CD4-positive, CD25-positive, alpha-beta regulatory T cell (primary cell): Measurements from ENCODE around the gene SAE1. TPM values are rescaled to one million over a fixed set of nuclear protein-coding genes. Genes with fewer than 3 reads are reported as not detected.
"Not testable (repeated sequence)": the region's sequence is repeated elsewhere in the genome, so short reads cannot be mapped to it uniquely, and the experiment has no call there.

Experiments
- ATAC-seq, 2 donors: fragments of 150-1000 bp; cut with Tn5 transposase; one replicate each; pipeline ENCODE4 v1.10.0; 2021; ENCODE audit warnings: low read depth in 2 of 2, moderate number of reproducible peaks in 2 of 2, moderate library complexity in 1 of 2
- DNase-seq, 3 donors: peaks; one replicate each; pipeline versions ENCODE4 v3.0.0 to v3.0.0-alpha.2; 2012 to 2022; ENCODE audit warnings: mixed read lengths in 1 of 3
- H3K27ac ChIP-seq: one replicate; pipeline ENCODE4 v1.7.0; 2013; ENCODE audit warnings: mild to moderate bottlenecking, low read length; ENCODE audit not compliant: insufficient read depth, poor library complexity, severe bottlenecking
- H3K27me3 ChIP-seq: one replicate; pipeline ENCODE4 v1.7.0; 2013; ENCODE audit warnings: low read length; ENCODE audit not compliant: control insufficient read depth, insufficient read depth
- H3K36me3 ChIP-seq: one replicate; pipeline ENCODE4 v1.7.0; 2013; ENCODE audit warnings: mild to moderate bottlenecking, low read length, moderate library complexity; ENCODE audit not compliant: control insufficient read depth, insufficient read depth
- H3K4me1 ChIP-seq: 2 replicates; pipeline ENCODE4 v1.7.0; 2013; ENCODE audit warnings: mild to moderate bottlenecking, low read length; ENCODE audit not compliant: insufficient read depth, control insufficient read depth, poor library complexity, severe bottlenecking
- H3K4me3 ChIP-seq: one replicate; pipeline ENCODE4 v1.7.0; 2013; ENCODE audit warnings: low read depth, mild to moderate bottlenecking, low read length, moderate library complexity
- H3K9me3 ChIP-seq, 2 experiments: 1 replicate in 1 of 2; 2 replicates in 1 of 2; pipeline ENCODE4 v1.7.0; 2013; ENCODE audit warnings: low read length in 2 of 2, mild to moderate bottlenecking in 1 of 2, moderate library complexity in 1 of 2; ENCODE audit not compliant: control insufficient read depth in 2 of 2
- H3K27ac Mint-ChIP-seq, 3 donors: one replicate each; pipeline ENCODE4 v1.8.0; 2020 to 2022; ENCODE audit warnings: mild to moderate bottlenecking in 3 of 3, mixed read lengths in 3 of 3, moderate library complexity in 2 of 3
- H3K27me3 Mint-ChIP-seq: one replicate; pipeline ENCODE4 v1.8.0; 2022; ENCODE audit warnings: mild to moderate bottlenecking, mixed read lengths
- H3K36me3 Mint-ChIP-seq: one replicate; pipeline ENCODE4 v1.8.0; 2020; ENCODE audit warnings: mixed read lengths
- H3K4me1 Mint-ChIP-seq, 4 donors: one replicate each; pipeline ENCODE4 v1.8.0; 2020 to 2022; ENCODE audit warnings: mixed read lengths in 4 of 4, mild to moderate bottlenecking in 1 of 4
- H3K4me3 Mint-ChIP-seq, 4 donors: one replicate each; pipeline ENCODE4 v1.8.0; 2020 to 2022; ENCODE audit warnings: mild to moderate bottlenecking in 4 of 4, mixed read lengths in 4 of 4, moderate library complexity in 3 of 4
- H3K9me3 Mint-ChIP-seq, 7 donors: one replicate each; pipeline ENCODE4 v1.8.0; 2020 to 2022; ENCODE audit warnings: mixed read lengths in 7 of 7, mild to moderate bottlenecking in 3 of 7, moderate library complexity in 2 of 7
- polyA plus RNA-seq, 4 donors: library from polyadenylated mRNA; unstranded; fragments of 300-500 nt; fragmentation: Illumina TruSeq; gene quantifications; one replicate each; pipeline ENCODE4 v1.2.3, GENCODE V29; 2021
- total RNA-seq: library from RNA; stranded (reverse); gene quantifications from one replicate; pipeline ENCODE4 v1.2.3, GENCODE V29; 2022

Gene SAE1
- total and polyA plus RNA-seq, 5 donors from 2014 or later = 45.5 to 127 (median 110) TPM

DNA sequence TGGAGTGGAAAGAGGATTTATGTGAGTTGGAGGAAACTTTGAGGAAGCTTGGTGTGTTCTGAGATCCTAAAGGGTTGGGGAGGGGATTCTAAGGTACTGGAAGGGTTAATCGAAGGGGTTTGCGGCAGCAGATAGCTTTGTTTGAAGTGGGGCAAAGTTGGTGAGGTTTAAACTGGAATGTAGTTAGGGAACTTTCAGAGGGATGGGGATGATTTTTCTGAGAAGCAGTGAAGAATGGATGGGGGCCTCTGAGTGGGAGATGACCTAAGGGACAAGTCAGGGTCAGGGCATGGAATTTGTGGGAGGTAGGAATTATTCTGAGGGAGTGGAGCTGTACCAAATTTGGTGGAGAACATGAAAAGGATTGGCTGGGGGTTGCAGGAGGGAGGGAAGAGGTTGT lies 3.9 kb downstream of the SAE1 start:
- Histone ChIP-seq H3K36me3 (peaks cover 3% of the 10 kb centered on the region), H3K9me3 (no peaks in the 10 kb centered on the region), H3K4me1 (peaks cover 42% of the 10 kb centered on the region), H3K27ac (no peak overlapping the region), H3K27me3 (no peaks in the 10 kb centered on the region), H3K4me3 (peak overlapping the region; percentile 24)
- H3K9me3 Mint-ChIP-seq = peaks cover 0 to 2% (median 0%) of the 10 kb centered on the region in 7 donors
- DNase-seq = no peak
- H3K4me3 Mint-ChIP-seq = peak overlapping the region; percentile 46 to 100 (median 62)
- H3K27me3 Mint-ChIP-seq = peaks cover 6% of the 10 kb centered on the region
- no peak for ATAC-seq
- H3K27ac Mint-ChIP-seq = peak overlapping the region; percentile 4 to 88 (median 81)
- peaks cover 28% of the 10 kb centered on the region for H3K36me3 Mint-ChIP-seq
- peaks cover 28 to 76% (median 59%) of the 10 kb centered on the region in 4 donors for H3K4me1 Mint-ChIP-seq

DNA sequence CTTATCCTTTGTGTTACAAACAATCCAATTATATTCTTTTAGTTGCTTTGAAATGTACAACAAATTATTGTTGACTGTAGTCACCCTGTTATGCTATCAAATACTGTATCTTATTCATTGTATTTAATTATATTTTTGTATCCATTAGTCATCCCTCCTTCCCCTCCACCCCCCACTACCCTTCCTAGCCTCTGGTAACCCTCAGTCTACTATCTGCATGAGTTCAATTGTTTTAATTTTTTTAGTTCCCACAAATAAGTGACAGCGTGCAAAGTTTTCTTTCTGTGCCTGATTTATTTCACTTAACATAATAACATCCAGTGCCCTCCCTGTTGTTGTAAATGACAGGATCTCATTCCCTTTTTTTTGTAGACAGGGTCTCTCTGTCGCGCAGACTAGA lies 4.5 kb downstream of the SAE1 start:
- Histone ChIP-seq H3K9me3 (no peaks in the 10 kb centered on the region), H3K4me3 (no peak overlapping the region), H3K4me1 (peaks cover 40% of the 10 kb centered on the region), H3K27me3 (no peaks in the 10 kb centered on the region), H3K27ac (no peak overlapping the region), H3K36me3 (peaks cover 3% of the 10 kb centered on the region)
- ATAC-seq = no peak
- no peak for DNase-seq
- Mint-ChIP-seq H3K4me3 (peak overlapping the region in 3 of 4 donors; percentile 11 to 75 (median 38)), H3K4me1 (peaks cover 27 to 76% (median 58%) of the 10 kb centered on the region in 4 donors), H3K27me3 (peaks cover 6% of the 10 kb centered on the region), H3K36me3 (peaks cover 28% of the 10 kb centered on the region), H3K27ac (no peak overlapping the region), H3K9me3 (peaks cover 0 to 2% (median 0%) of the 10 kb centered on the region in 7 donors)

DNA sequence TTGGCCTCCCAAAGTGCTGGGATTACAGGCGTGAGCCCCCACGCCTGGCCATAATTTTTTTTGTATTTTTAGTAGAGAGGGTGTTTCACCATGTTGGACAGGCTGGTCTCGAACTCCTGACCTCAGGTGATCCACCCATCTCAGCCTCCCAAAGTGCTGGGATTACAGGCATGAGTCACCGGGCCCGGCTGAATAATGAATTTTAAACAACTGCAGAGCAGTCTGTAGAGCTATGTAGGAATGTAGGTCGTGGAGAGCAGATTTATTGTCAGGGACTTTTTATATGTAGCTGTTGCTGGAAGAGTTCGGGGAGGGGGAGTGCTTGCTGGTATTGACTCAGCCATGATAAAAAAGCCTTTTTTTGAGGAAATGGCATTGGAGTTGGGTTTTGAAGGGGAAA lies 10.6 kb downstream of the SAE1 start:
- H3K9me3 ChIP-seq, H3K9me3 Mint-ChIP-seq, H3K4me3 ChIP-seq, ATAC-seq, H3K27me3 ChIP-seq, H3K27me3 Mint-ChIP-seq, DNase-seq, H3K27ac ChIP-seq: not testable (repeated sequence)
- Mint-ChIP-seq H3K27ac (peak overlapping the region; percentile 34 to 72 (median 36)), H3K4me3 (peak overlapping the region in 1 of 4 donors; percentile 58), H3K4me1 (peaks cover 25 to 51% (median 38%) of the 10 kb centered on the region in 4 donors), H3K36me3 (peaks cover 21% of the 10 kb centered on the region)
- peaks cover 12% of the 10 kb centered on the region for H3K4me1 ChIP-seq
- peaks cover 24% of the 10 kb centered on the region for H3K36me3 ChIP-seq

DNA sequence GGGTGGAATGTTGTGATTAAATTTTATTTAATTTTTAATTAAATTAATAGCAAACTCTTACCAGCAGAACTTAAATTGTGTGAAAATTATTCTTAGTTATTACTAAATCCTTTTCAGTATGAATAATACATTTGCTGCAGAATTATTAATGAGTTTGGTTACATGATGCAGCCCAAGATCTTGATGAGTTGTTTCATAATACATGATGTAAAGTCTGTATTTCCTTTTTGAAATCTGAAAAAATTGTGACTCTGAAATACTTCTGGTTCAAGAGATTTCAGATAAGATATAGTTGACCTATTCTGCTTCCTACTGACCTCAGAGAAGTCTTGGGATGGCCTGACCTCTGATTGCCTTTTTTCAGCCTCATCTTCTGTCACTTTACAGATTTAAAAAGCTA lies 11.1 kb downstream of the SAE1 start:
- Histone ChIP-seq H3K9me3 (no peaks in the 10 kb centered on the region), H3K4me3 (no peak overlapping the region), H3K27ac (no peak overlapping the region), H3K36me3 (peaks cover 24% of the 10 kb centered on the region), H3K4me1 (peaks cover 17% of the 10 kb centered on the region), H3K27me3 (no peaks in the 10 kb centered on the region)
- Mint-ChIP-seq H3K27ac (peak overlapping the region; percentile 20 to 72 (median 36)), H3K9me3 (peaks cover 0 to 1% (median 0%) of the 10 kb centered on the region in 7 donors), H3K4me3 (peak overlapping the region in 1 of 4 donors; percentile 58), H3K27me3 (no peaks in the 10 kb centered on the region), H3K36me3 (peaks cover 22% of the 10 kb centered on the region), H3K4me1 (peaks cover 28 to 52% (median 39%) of the 10 kb centered on the region in 4 donors)
- no peak for DNase-seq
- ATAC-seq = no peak

DNA sequence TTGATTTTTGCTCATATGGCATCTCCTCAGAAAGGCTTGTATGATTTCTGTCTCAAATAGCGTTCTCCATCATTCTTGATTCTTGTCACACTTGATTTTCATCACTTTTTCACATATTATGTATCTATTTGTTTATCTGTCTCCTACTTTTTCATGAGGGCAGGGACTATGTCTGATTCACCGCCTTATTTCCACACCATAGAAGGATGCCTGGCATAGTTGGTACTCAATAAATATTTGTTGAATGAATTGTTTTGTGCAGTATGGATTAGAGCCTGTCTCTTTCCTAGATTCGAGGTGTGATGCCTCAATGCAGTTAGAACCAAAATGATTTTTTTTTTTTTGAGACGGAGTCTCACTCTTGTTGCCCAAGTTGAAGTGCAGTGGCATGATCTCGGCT lies 12.1 kb downstream of the SAE1 start:
- H3K4me1 ChIP-seq = peaks cover 22% of the 10 kb centered on the region
- no peak for DNase-seq
- no peak overlapping the region for H3K27ac ChIP-seq
- H3K36me3 ChIP-seq = peaks cover 24% of the 10 kb centered on the region
- Mint-ChIP-seq H3K27ac (peak overlapping the region in 2 of 3 donors; percentile 53 to 75), H3K9me3 (peaks cover 0 to 1% (median 0%) of the 10 kb centered on the region in 7 donors), H3K36me3 (peaks cover 26% of the 10 kb centered on the region), H3K4me1 (peaks cover 31 to 54% (median 40%) of the 10 kb centered on the region in 4 donors), H3K27me3 (no peaks in the 10 kb centered on the region), H3K4me3 (no peak overlapping the region)
- H3K4me3 ChIP-seq = no peak overlapping the region
- no peaks in the 10 kb centered on the region for H3K27me3 ChIP-seq
- H3K9me3 ChIP-seq = no peaks in the 10 kb centered on the region
- ATAC-seq = no peak

DNA sequence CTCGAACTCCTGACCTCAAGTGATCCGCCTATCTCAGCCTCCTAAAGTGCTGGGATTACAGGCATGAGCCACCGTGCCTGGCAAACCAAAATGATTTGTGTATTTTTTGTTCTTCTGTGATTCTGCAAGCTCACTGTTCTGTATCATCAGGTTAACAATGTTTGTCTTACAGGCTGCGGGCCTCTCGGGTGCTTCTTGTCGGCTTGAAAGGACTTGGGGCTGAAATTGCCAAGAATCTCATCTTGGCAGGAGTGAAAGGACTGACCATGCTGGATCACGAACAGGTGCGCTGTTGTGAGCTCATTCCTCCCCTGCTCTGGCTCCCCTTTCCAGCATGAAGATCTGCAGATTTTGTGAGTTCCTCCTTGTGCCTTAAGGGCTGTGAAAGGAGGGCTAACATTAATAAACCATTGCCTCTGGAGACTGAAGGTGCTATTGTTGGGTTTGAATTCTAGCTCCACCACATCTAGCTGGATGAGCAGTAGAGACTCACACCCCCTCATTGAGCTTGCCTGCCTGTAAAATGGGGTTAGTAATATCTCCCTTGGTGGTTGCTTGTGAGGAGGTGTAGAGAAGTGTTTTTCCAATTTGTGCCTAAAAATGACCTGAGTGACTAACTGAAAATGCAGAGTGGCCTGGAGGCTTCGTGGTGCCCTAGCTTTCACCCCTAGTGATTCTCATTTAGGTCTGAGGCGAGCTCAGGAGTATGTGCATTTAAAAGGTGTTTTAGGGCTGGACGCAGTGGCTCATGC lies 12.9 kb downstream of the SAE1 start:
- peaks cover 29% of the 10 kb centered on the region for H3K36me3 Mint-ChIP-seq
- Histone ChIP-seq H3K36me3 (peaks cover 27% of the 10 kb centered on the region), H3K27ac (no peak overlapping the region), H3K27me3 (no peaks in the 10 kb centered on the region), H3K4me3 (no peak overlapping the region), H3K4me1 (peaks cover 22% of the 10 kb centered on the region), H3K9me3 (no peaks in the 10 kb centered on the region)
- H3K4me3 Mint-ChIP-seq = no peak overlapping the region
- H3K27ac Mint-ChIP-seq = peak overlapping the region; percentile 32 to 87 (median 60)
- peaks cover 0 to 1% (median 0%) of the 10 kb centered on the region in 7 donors for H3K9me3 Mint-ChIP-seq
- DNase-seq = no peak
- H3K27me3 Mint-ChIP-seq = no peaks in the 10 kb centered on the region
- no peak for ATAC-seq
- peaks cover 29 to 58% (median 40%) of the 10 kb centered on the region in 4 donors for H3K4me1 Mint-ChIP-seq

DNA sequence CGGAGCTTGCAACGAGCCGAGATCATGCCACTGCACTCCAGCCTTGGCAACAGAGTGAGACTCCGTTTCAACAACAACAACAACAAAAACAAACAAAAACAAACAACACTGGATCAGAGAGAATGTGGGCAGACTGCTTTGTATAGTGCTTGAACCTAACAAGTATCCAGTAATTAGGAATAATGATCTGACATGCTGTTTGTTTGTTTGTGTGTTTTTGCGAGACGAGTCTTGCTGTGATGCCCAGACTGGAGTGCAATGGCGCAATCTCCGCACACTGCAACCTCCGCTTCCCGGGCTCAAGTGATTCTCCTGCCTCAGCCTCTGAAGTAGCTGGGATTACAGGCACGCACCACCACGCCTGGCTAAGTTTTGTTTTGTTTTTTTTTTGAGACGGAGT lies 14.0 kb downstream of the SAE1 start:
- Histone ChIP-seq H3K27ac (no peak overlapping the region), H3K27me3 (no peaks in the 10 kb centered on the region), H3K4me1 (peaks cover 22% of the 10 kb centered on the region), H3K4me3 (no peak overlapping the region), H3K9me3 (no peaks in the 10 kb centered on the region), H3K36me3 (peaks cover 28% of the 10 kb centered on the region)
- Mint-ChIP-seq H3K4me3 (no peak overlapping the region), H3K4me1 (peaks cover 29 to 55% (median 39%) of the 10 kb centered on the region in 4 donors), H3K36me3 (peaks cover 29% of the 10 kb centered on the region), H3K27ac (no peak overlapping the region), H3K9me3 (peaks cover 0 to 1% (median 0%) of the 10 kb centered on the region in 7 donors), H3K27me3 (no peaks in the 10 kb centered on the region)
- ATAC-seq (no peak), DNase-seq (no peak)
